HL-60 (cell line): ENCODE data around the gene GAGE10.

Source experiments
- CTCF ChIP-seq: IDR thresholded peaks from one replicate; pipeline ENCODE4 v1.5.1; 2011; ENCODE audit warnings: low read length, control low read depth, inconsistent platforms; ENCODE audit not compliant: insufficient read depth
- GABPA ChIP-seq: IDR thresholded peaks from 2 replicates; pipeline ENCODE4 v1.6.1; 2012; ENCODE audit warnings: low read depth
- POLR2AphosphoS5 ChIP-seq: IDR thresholded peaks from 2 replicates; pipeline ENCODE4 v1.6.1; 2012; ENCODE audit warnings: low read depth

GRCh38 chrX:49316085-49316484 lies 12.6 kb downstream of the GAGE10 start:
- TF ChIP-seq CTCF (no peak), POLR2AphosphoS5 (no peak), GABPA (no peak)
